ENCODE measurements around the gene SAFB.

The SAFB gene

DNA sequence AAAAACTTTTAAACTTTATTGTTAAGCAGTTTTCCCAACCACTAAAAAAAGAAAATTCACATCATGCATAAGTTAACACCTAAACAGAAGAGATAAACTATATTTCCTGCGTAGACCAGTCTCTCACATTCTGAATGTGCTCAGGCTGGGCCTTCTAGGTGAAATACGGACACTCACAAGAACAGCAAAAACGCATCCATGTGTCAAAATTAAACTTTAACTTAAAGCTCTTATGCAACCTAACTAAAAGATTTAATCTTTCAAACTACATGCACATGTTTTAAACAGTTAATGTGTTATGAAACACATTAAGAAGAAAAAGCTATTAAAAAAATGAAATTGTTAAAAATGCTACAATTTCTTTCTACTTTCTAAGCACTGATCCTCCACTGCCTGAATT lies 2.9 kb upstream of the SAFB start:
- Mint-ChIP-seq H3K4me3 (peak overlapping the region; percentile 100), H3K4me1 (peaks cover 29% of the 10 kb centered on the region), H3K9me3 (no peaks in the 10 kb centered on the region), H3K27me3 (ENCODE audit: low read depth) (no peaks in the 10 kb centered on the region), H3K36me3 (ENCODE audit: low read depth) (peaks cover 55% of the 10 kb centered on the region), H3K27ac (peak overlapping the region; percentile 46 to 96 (median 64))
- TF ChIP-seq, protein P1, sequence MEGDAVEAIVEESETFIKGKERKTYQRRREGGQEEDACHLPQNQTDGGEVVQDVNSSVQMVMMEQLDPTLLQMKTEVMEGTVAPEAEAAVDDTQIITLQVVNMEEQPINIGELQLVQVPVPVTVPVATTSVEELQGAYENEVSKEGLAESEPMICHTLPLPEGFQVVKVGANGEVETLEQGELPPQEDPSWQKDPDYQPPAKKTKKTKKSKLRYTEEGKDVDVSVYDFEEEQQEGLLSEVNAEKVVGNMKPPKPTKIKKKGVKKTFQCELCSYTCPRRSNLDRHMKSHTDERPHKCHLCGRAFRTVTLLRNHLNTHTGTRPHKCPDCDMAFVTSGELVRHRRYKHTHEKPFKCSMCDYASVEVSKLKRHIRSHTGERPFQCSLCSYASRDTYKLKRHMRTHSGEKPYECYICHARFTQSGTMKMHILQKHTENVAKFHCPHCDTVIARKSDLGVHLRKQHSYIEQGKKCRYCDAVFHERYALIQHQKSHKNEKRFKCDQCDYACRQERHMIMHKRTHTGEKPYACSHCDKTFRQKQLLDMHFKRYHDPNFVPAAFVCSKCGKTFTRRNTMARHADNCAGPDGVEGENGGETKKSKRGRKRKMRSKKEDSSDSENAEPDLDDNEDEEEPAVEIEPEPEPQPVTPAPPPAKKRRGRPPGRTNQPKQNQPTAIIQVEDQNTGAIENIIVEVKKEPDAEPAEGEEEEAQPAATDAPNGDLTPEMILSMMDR (IDR thresholded peaks at IDR 0.05; ENCODE audit: unreplicated experiment in 3 of 3): no peak

DNA sequence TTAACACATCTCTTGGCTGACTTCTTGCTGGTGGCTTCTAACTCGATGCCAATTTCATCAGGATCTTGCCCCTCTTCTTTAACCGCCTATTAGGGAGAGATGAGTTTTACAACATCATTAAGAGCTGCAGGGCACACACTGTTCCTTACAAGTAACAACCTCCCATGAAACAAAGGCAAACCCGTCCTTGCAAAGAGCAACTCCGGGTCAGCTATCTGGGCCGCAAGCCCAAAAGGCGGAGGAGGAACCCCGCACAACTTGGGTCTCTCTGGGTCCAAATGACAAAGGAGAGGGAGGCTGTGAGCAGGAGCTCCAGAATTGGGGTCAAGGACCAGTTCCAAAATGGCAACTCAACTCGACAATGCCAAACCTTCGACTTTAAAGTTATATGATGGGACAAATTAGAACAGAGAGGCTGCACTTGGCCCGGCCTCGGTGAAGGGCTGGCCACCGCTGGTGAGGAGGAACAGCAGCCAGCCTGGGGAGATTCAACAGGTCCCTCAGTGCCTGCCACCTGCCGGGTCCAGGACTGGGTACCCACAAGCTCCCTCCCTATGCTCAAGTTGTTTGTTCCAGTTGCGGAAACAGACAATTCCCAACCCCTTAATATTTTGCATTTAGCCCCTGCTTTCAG lies 1.5 kb upstream of the SAFB start:
- Mint-ChIP-seq H3K4me3 (peak overlapping the region; percentile 100), H3K27me3 (ENCODE audit: low read depth) (no peaks in the 10 kb centered on the region), H3K27ac (peak overlapping the region; percentile 67 to 100 (median 96)), H3K9me3 (no peaks in the 10 kb centered on the region), H3K36me3 (ENCODE audit: low read depth) (peaks cover 58% of the 10 kb centered on the region), H3K4me1 (peaks cover 44% of the 10 kb centered on the region)
- TF ChIP-seq, protein P1 (IDR thresholded peaks at IDR 0.05; ENCODE audit: unreplicated experiment in 3 of 3): no peak

DNA sequence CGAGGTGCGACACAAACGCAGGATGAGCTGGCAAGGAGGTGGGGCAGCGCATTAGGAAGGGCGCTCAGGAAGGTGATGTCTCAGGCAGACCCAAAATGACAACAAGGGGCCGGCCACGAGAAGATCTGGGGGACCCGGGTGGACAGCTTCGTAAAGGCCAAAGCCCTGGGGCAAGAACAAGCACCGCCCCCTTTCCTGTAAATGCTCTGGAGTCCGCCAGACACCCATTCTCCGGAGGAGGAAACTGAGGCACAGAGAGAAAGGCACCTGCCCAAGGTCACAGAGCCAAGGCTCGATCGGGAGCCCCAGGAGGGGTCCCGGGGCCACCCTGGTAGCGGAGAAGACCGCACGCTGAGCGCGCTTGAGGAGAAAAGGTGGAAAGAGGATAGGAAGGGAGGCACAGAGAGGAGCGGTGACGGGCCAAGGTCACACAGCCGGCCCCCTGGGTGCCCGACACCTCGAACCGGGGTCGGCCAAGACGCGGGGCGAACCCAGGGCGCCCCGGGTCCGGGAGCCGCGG lies 878 bp upstream of the SAFB start:
- peak overlapping the region; percentile 100 for H3K4me3 Mint-ChIP-seq
- peaks cover 56% of the 10 kb centered on the region for H3K36me3 Mint-ChIP-seq (ENCODE audit: low read depth)
- H3K9me3 Mint-ChIP-seq: no peaks in the 10 kb centered on the region
- H3K27me3 Mint-ChIP-seq (ENCODE audit: low read depth): no peaks in the 10 kb centered on the region
- peak overlapping the region; percentile 67 to 100 (median 96) for H3K27ac Mint-ChIP-seq
- TF ChIP-seq, protein P1 (IDR thresholded peaks at IDR 0.05; ENCODE audit: unreplicated experiment in 3 of 3): no peak
- peaks cover 47% of the 10 kb centered on the region for H3K4me1 Mint-ChIP-seq

DNA sequence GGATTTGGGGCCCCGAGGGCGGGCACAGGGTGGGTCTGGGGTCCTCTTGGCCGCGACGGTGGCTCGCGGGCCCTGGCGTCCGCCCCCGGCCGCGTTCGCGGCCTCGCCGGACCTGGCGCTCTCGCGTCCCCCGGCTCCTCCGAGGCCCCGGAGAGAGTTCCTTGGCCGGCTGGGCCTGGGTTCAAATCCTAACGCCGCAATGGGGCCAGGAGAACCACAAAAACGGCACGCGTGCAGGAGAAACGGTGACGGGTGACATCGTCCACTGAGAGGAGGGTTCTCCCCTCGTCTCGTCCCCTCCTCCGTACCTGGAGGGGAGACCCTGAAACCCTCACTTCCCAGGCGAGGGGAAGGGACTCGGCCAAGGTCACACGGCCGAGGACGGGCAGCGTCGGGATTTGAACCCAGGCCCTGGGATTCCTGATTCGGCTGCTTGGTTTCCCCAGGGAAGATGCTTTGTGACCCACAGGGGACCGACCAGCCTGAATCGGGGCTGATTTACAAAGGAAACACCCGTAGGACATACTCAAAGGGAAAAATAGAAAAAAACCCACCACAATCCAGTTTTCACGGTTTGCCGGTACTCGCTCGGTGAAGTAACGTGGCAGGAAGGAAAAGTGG lies 624 bp downstream of the SAFB start:
- TF ChIP-seq, protein P1 (IDR thresholded peaks at IDR 0.05; ENCODE audit: unreplicated experiment in 3 of 3): no peak
- Mint-ChIP-seq H3K36me3 (ENCODE audit: low read depth) (peaks cover 53% of the 10 kb centered on the region), H3K27me3 (ENCODE audit: low read depth) (no peaks in the 10 kb centered on the region), H3K4me3 (peak overlapping the region; percentile 100), H3K4me1 (peaks cover 54% of the 10 kb centered on the region), H3K27ac (peak overlapping the region; percentile 96 to 100 (median 100)), H3K9me3 (no peaks in the 10 kb centered on the region)

DNA sequence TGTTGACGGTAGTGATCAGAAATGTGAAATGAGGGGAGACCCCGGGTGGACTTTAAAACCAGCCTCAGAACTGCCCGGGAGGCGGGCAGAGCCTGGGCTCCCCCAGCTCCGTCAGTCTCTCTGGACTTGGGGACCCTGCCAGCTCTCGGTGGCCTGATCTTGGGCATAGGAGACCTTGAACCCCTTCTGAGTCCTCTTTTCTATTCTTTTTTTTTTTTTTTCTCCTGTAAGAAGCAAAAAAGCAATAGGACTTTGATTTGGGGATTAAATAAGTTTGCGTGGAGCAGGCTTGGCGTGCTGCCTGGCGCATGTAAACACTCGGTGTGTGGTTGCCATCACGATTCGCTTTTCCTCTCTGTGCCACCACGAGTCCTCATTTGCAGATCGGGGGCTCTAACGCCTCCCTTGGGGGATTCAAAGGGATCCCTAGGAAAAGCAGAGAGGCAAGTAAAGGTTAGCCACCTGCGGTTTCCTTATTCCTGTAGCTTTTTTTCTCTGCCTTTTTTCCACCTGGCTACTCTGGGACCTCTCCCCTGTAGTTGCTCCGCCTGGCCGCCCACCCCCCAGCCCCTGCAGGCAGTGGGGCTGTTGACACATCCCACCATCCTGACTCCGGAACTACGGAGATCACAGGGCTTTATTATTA lies 1.3 kb downstream of the SAFB start:
- Mint-ChIP-seq H3K4me1 (peaks cover 57% of the 10 kb centered on the region), H3K36me3 (ENCODE audit: low read depth) (peaks cover 53% of the 10 kb centered on the region), H3K9me3 (no peaks in the 10 kb centered on the region), H3K27me3 (ENCODE audit: low read depth) (no peaks in the 10 kb centered on the region), H3K4me3 (peak overlapping the region; percentile 92 to 100 (median 100)), H3K27ac (peak overlapping the region; percentile 79 to 100 (median 88))
- TF ChIP-seq, protein P1 (IDR thresholded peaks at IDR 0.05; ENCODE audit: unreplicated experiment in 3 of 3): no peak

All from nephron (organoid).